Left cardiac atrium (tissue), 4 donors: Measurements from ENCODE around the gene RNF40. TPM values are rescaled to one million over a fixed set of nuclear protein-coding genes. Genes with fewer than 3 reads are reported as not detected.

Experiments used
- ATAC-seq, 2 donors: fragments of 200-7000 bp; cut with Tn5 transposase; one replicate each; pipeline ENCODE4 v1.9.1; 2020; ENCODE audit warnings: mild to moderate bottlenecking in 2 of 2, moderate library complexity in 2 of 2
- DNase-seq: peaks from one replicate; pipeline ENCODE4 v3.0.0-alpha.2; 2020
- intact Hi-C, 2 donors: fragments of 100-400 bp; cut with DNase I; formaldehyde crosslinking; loops; one replicate each; pipeline versions ENCODE4 v1.14.1 to v1.15.1; 2022 to 2023
- total RNA-seq, 2 donors: library from RNA; stranded (reverse); fragmentation: NEBNext Ultra II Directional; extraction: Animal tissue kit (Norgen Biotek cat#: 25700); gene quantifications; one replicate each; pipeline ENCODE4 v1.2.1, GENCODE V29; 2021
- donor health status: DM: no; HTN: yes; CAD: no.
- donor health status: DM: no; HTN: yes; CAD: no; lungs with severe emphysema.
- donor health status: DM: yes; HTN: yes; CAD: no.
- donor health status: Dilated cardiomyopathy.

RNF40 gene
- total RNA-seq, 2 donors from 2014 or later = 41.2 to 72.1 TPM

- intact Hi-C loops = no loop called here
- DNase-seq (peak; percentile 86), ATAC-seq (peak; percentile 87 to 89)
Measured at GRCh38 chr16:30775392-30776188, 13.5 kb downstream of the RNF40 start.

GRCh38 chr16:30777591-30778297 lies 15.6 kb downstream of the RNF40 start:
- DNase-seq = no peak
- no peak for ATAC-seq
- intact Hi-C loops = no loop called here

- ATAC-seq = peak in 1 of 2 donors; percentile 24
- DNase-seq = no peak
- intact Hi-C loops = no loop called here
Measured at GRCh38 chr16:30778549-30779244, 16.6 kb downstream of the RNF40 start.

GRCh38 chr16:30779596-30779995 lies 17.5 kb downstream of the RNF40 start:
- intact Hi-C loops = no loop called here
- DNase-seq (no peak), ATAC-seq (no peak)

GRCh38 chr16:30780021-30780420 lies 17.9 kb downstream of the RNF40 start:
- ATAC-seq (no peak), DNase-seq (no peak)
- intact Hi-C loops = no loop called here

- intact Hi-C loops = no loop called here
Measured at GRCh38 chr16:30780549-30780948, 18.4 kb downstream of the RNF40 start.

GRCh38 chr16:30782486-30783279 lies 20.6 kb downstream of the RNF40 start:
- DNase-seq = no peak
- ATAC-seq = no peak
- intact Hi-C loops = no loop called here

More at GRCh38 chr16:30780549-30780948, 18.4 kb downstream of the RNF40 start:
- no peak for ATAC-seq
- no peak for DNase-seq

GRCh38 chr16:30783280-30784109 lies 21.4 kb downstream of the RNF40 start:
- intact Hi-C loops = no loop called here
- DNase-seq (no peak), ATAC-seq (no peak)

GRCh38 chr16:30784215-30784614 lies 22.1 kb downstream of the RNF40 start:
- intact Hi-C loops = no loop called here
- no peak for ATAC-seq
- DNase-seq = no peak

- peak in 1 of 2 donors; percentile 1 for ATAC-seq
- no peak for DNase-seq
- intact Hi-C loops = no loop called here
Measured at GRCh38 chr16:30785126-30786106, 23.3 kb downstream of the RNF40 start.

GRCh38 chr16:30786115-30786935 lies 24.2 kb downstream of the RNF40 start:
- intact Hi-C loops = no loop called here
- ATAC-seq = peak; percentile 70 to 78
- DNase-seq = no peak

- intact Hi-C loops = loop anchor here in 1 of 2 donors (1.0 kb wide), 1 partner anchor 18 kb away; no protein-coding TSS in a partner anchor
- ATAC-seq = peak; percentile 85 to 92
- DNase-seq = peak; percentile 81
Measured at GRCh38 chr16:30786936-30787612, 25.0 kb downstream of the RNF40 start, which contains the start of gene ZNF629. TSS of gene ZNF629 (minus strand) at chr16:30787205. CDS start at chr16:30784482, 2,723 bp downstream.

- intact Hi-C loops = loop anchor here in 1 of 2 donors (1.0 kb wide), 1 partner anchor 18 kb away; no protein-coding TSS in a partner anchor
- ATAC-seq (no peak), DNase-seq (no peak)
Measured at GRCh38 chr16:30787613-30788378, 25.7 kb downstream of the RNF40 start.

GRCh38 chr16:30793508-30794069 lies 31.5 kb downstream of the RNF40 start:
- DNase-seq (no peak), ATAC-seq (no peak)

More at GRCh38 chr16:30793508-30794069, 31.5 kb downstream of the RNF40 start:
- intact Hi-C loops = no loop called here
